GM12878 (cell line): ENCODE results near the gene PYGB.

Experiments used
- CHD2 ChIP-seq: IDR thresholded peaks from 2 replicates; pipeline ENCODE4 v1.6.1; 2011; ENCODE audit warnings: low read depth, low read length, improper control_type of control experiment, borderline replicate concordance
- CTCF ChIP-seq, 3 experiments: IDR thresholded peaks in 2 of 3; conservative IDR thresholded peaks in 1 of 3; 2 replicates each; pipeline ENCODE4 v1.5.1; 2011; ENCODE audit warnings: low read depth in 3 of 3, low read length in 3 of 3, mild to moderate bottlenecking in 3 of 3, control low read depth in 2 of 3, moderate library complexity in 2 of 3, inconsistent platforms in 1 of 3, mixed read lengths in 1 of 3; ENCODE audit not compliant: control insufficient read depth in 2 of 3, insufficient read depth in 1 of 3; ENCODE audit errors: extremely low read depth in 1 of 3
- HCFC1 ChIP-seq: fragments of 150-350 bp; IDR thresholded peaks from 2 replicates; pipeline ENCODE4 v1.6.1; 2014; ENCODE audit warnings: low read length
- HDAC6 ChIP-seq: fragments of 200-600 bp; sonication (generic); IDR thresholded peaks from one replicate; pipeline ENCODE4 v1.8.0; 2017; ENCODE audit warnings: antibody characterized with exemption; ENCODE audit not compliant: unreplicated experiment
- JUND ChIP-seq: IDR thresholded peaks from 2 replicates; pipeline ENCODE4 v1.6.1; 2012; ENCODE audit warnings: low read depth, mild to moderate bottlenecking, low read length, improper control_type of control experiment, moderate library complexity
- MYC ChIP-seq: IDR thresholded peaks from 2 replicates; pipeline ENCODE4 v1.6.1; 2011; ENCODE audit warnings: mild to moderate bottlenecking, low read length, moderate library complexity, inconsistent platforms; ENCODE audit not compliant: insufficient read depth, insufficient replicate concordance, insufficient read length, severe bottlenecking
- NRF1 ChIP-seq: conservative IDR thresholded peaks from 2 replicates; pipeline ENCODE4 v1.6.1; 2011; ENCODE audit warnings: mild to moderate bottlenecking, low read depth, low read length, improper control_type of control experiment
- POLR2A ChIP-seq: IDR thresholded peaks from 2 replicates; pipeline ENCODE4 v1.6.1; 2011; ENCODE audit warnings: low read depth, mild to moderate bottlenecking, low read length
- POLR2AphosphoS5 ChIP-seq: IDR thresholded peaks from 2 replicates; pipeline ENCODE4 v1.6.1; 2011; ENCODE audit warnings: mild to moderate bottlenecking, low read length, inconsistent platforms
- RUNX3 ChIP-seq: IDR thresholded peaks from 2 replicates; pipeline ENCODE4 v1.6.1; 2012; ENCODE audit warnings: low read length, inconsistent platforms
- SMC3 ChIP-seq: IDR thresholded peaks from 2 replicates; pipeline ENCODE4 v1.6.1; 2011; ENCODE audit warnings: low read length, improper control_type of control experiment, borderline replicate concordance
- TAF1 ChIP-seq: IDR thresholded peaks from 2 replicates; pipeline ENCODE4 v1.6.1; 2011; ENCODE audit warnings: mild to moderate bottlenecking, low read depth, low read length, borderline replicate concordance
- TCF7 ChIP-seq: IDR thresholded peaks from 2 replicates; pipeline ENCODE4 v1.6.1; 2014; ENCODE audit warnings: antibody characterized with exemption, borderline replicate concordance
- ZNF622 ChIP-seq: fragments of 450-650 bp; IDR thresholded peaks from 2 replicates; pipeline ENCODE4 v1.6.1; 2017; ENCODE audit warnings: mild to moderate bottlenecking, inconsistent platforms

- TF ChIP-seq TAF1, result no peak
- TF ChIP-seq CTCF (IDR thresholded peaks at IDR 0.05 in 2 of 3, conservative IDR thresholded peaks at IDR 0.05 in 1 of 3; ENCODE audit: control insufficient read depth in 2 of 3, extremely low read depth in 1 of 3, insufficient read depth in 1 of 3, low read depth in 3 of 3, low read length in 3 of 3), result no peak
- no peak for TF ChIP-seq HCFC1
- no peak for TF ChIP-seq SMC3
- no peak for TF ChIP-seq POLR2A
- no peak for TF ChIP-seq NRF1
- no peak for TF ChIP-seq CHD2
- TF ChIP-seq ZNF622, result no peak
- TF ChIP-seq RUNX3, result no peak
- TF ChIP-seq TCF7, result no peak
- TF ChIP-seq POLR2AphosphoS5, result no peak
- TF ChIP-seq MYC, result no peak
- no peak for TF ChIP-seq HDAC6
- TF ChIP-seq JUND, result no peak
These were observed 38.0 kb upstream of the PYGB start for GRCh38 chr20:25209911-25210310.
